Hepatocyte (in vitro differentiated cells): Measurements from ENCODE around the gene NR1D1.

Experiments
- EZH2 ChIP-seq: fragments of 200-600 bp; sonication (generic); IDR thresholded peaks from 2 replicates; pipeline ENCODE4 v1.6.1; 2016; ENCODE audit warnings: antibody characterized with exemption, mild to moderate bottlenecking, borderline replicate concordance
- TF ChIP-seq, protein P1 (sequence below): fragments of 200-600 bp; sonication (generic); IDR thresholded peaks from 2 replicates; pipeline ENCODE4 v1.5.1; 2016; ENCODE audit warnings: antibody characterized with exemption, mild to moderate bottlenecking; ENCODE audit not compliant: poor library complexity

DNA sequence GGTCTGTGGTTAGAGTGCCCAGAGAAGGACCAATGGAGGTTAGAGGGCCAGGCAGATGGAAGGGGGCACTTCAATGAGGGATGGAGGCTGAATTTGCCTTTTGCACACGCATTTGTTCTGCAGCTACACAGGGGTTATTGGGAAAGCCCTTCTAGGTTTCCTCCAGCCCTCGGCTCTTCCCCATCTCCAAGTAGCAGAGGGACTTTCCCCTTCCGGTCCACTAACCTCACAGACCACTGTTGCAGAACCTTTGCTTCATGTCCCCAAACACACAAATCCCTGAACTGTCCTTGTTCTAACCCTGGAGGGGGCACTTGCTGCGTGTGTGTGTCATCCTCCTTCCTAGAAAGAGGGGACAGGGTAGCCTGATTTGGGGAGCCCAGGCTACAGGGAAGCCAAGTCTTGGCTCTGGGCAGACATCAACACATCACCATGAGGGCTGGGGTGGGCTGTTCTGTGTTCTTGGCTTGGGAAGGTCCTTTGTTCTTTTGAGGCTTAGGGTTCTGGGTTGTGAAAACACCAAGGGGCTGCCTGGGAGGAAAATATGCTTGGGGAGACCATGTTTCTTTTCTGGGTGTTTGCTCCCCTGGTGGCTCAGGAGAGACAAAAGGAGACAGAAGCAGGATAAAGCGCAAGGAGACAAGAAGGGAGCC lies 7.3 kb upstream of the NR1D1 start:
- no peak for TF ChIP-seq EZH2
- TF ChIP-seq, protein P1, sequence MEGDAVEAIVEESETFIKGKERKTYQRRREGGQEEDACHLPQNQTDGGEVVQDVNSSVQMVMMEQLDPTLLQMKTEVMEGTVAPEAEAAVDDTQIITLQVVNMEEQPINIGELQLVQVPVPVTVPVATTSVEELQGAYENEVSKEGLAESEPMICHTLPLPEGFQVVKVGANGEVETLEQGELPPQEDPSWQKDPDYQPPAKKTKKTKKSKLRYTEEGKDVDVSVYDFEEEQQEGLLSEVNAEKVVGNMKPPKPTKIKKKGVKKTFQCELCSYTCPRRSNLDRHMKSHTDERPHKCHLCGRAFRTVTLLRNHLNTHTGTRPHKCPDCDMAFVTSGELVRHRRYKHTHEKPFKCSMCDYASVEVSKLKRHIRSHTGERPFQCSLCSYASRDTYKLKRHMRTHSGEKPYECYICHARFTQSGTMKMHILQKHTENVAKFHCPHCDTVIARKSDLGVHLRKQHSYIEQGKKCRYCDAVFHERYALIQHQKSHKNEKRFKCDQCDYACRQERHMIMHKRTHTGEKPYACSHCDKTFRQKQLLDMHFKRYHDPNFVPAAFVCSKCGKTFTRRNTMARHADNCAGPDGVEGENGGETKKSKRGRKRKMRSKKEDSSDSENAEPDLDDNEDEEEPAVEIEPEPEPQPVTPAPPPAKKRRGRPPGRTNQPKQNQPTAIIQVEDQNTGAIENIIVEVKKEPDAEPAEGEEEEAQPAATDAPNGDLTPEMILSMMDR = no peak
